GM19238 (cell line): ENCODE data around the gene SCN5A.

Experiments
- DNase-seq: peaks from one replicate; pipeline ENCODE4 v3.0.0; 2011; ENCODE audit warnings: low spot score; ENCODE audit not compliant: insufficient read length

Gene SCN5A

DNA sequence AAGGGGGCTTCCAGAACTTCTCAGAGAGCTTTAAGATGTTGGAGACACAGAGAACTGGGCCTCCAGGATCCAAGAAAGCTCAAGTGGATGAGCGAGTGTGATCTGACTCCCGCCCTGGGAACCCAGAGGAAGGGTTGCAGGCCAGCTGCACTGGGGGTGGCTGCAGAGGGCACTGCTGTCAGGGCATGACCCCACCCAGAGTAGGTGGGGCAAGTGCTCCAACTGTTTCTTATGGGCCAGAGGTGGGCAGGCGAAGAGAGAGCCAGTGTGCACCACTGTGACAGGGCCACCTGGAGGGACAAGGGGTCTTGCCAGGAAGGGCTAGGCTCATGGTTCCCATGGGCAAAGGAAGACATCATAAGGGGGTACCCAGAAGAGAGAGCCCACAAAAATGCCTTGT, 104.6 kb downstream of the SCN5A start:
- no peak for DNase-seq

DNA sequence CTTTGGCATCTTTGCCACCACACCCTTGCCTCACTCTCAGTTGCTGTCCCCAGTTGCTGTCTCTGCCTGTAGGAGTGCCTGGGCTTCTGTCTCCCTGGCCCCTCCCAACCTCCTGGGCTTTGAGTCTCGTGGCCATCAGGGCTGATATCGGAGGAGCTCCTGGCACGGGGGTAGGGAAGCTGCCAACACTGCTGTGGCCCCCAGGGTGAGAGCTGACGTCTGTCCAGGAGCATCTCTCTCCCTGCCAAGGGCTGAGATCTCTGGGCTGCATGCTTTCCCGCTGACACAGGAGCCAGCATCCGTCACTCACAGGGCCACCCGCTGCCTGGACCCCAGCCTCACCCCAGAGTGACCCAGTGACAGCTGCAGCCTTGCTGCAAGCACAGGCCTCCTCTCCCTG, 105.9 kb downstream of the SCN5A start:
- no peak for DNase-seq

DNA sequence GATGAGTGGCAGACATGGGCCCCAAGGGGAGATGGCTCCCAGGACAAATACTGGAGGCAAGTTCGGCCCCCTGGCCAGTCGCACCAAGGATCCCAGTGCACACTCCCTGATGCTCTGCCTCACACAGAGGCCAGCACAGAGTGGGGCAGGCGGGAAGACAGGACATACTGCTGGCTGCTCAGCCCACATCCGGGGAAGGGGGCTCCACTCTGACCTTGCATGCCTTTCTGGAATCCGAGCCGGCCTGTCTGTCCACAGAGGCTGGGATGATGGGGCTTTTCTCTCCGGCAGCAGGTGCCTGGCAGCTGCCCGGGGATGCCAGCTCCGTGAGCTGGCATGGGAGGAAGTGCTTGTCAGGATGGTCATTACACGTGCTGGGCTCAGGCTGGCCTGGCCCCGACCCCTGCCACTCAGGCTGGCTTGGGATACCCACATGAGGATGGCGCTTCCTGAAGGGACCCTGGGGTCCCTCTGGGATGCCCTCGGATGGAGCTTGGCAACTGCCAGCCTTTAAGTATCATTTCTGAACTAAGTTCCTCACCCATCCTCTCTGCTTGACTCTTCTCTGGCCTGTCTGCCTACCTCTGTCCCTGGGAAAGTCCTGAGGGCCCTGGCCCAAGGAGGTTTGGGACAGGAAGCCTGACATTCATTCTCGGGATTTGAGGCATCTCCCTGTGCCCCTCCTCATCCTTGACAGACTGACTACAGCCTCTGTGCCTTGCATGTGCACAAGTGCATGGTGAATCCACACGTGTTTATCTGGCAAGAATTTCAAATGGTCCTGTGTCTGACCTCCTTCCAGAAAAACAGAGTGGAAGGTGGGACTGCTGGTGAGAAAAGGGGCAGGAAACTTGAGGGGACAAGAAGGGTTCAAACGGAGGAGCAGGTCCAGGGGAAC, 106.8 kb downstream of the SCN5A start:
- DNase-seq = no peak

DNA sequence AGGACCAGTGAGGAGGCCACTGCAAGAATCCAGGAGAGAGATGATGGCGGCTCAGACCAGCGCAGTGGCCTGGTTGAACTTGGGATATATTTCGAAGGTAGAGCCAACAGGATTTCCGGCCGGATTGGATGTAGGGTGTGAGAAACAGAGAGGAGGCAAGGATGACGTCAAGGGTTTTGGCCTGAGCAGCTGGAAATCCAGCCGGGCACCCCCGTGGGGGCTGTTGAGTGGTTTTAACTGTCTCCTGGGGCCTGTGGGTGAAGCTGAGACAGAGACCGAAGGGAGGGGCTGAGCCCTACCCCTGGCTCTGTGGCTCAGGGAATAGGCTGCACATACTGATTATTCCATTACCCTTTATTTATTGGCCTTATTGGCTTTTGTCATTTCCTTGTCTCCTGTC, 107.7 kb downstream of the SCN5A start:
- no peak for DNase-seq

DNA sequence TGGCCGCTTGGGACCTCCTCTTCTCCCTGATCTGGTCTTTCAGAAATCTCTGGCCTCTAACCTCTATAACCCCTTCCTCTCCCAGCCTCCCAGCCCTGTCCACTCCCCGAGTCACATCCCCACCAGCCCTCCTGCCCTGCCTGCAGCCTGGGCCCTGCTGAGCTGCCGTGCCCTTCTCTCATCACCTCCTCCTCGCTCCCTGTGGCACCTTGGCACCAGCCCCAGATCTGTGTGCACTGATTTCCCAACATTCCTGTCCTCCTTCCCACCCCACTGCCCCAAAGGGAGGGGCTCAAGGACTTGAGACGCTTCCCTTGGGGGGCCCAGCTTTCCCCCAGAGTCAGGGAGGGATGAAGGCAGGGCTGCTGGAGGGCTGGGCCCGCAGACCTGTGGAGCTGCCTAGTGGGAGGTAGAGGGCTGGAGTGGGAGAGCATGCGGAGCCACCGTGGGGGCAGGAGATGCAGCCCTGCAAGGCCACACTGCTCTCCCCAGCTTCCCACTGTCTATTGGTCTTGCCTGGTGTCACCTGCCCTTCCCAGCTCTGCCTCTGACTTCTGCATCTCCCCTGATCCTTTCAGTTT, 110.6 kb downstream of the SCN5A start:
- DNase-seq = no peak

DNA sequence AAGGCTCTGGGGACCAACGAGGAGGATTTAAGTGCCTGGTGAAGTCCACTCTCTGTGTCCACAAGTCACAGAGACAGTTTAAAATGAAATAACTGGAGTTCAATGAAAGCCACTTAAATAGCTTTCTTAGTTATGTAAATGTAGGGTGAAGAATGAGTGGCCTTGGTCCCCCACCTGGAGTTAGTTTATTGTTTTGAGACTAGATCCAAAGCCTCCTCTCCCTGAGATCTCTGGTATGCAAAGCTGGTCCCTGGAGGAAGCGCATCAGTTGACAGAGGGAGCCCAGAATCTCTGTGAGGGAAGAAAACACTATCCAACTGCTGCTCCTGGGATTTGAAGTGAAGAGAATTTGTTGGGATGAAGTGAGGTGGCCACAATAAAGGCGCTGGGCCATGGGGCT, 112.8 kb downstream of the SCN5A start:
- no peak for DNase-seq

DNA sequence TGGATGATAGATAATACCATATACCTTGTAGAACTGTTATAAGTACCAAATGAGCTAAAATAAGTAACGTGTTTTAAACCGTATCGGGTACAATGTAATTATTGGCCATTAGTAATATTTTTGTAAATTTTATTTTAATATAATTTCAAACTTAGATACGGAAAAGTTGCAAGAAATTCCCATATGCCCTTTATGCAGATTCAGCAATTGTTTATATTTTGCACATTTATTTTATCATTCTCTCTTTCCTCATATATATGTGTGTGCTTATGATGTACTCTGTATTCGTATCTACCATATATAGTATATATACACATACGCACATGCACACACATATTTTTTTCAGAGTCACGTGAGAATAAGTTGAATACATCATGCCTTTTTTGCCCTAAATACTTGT, 114.9 kb downstream of the SCN5A start:
- DNase-seq = no peak

DNA sequence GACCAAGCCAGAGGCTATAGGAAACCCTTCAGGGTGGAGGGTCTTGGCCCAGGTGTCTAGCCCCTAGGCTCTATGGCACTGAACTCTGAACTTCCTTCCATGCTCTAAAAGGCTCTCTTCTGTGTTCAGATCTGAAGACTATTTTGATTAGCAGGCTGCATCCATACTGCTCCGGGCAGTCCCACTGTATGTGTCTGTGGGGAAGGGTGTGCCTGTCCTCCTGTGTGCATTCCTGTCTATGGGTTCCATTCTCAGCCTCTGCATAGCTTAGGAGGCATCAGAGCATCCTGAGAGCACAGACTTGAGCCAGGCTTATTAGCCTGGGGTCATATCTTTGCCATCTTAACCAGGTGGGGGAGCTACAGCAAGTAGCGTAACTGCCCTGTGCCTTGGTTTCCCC, 115.3 kb downstream of the SCN5A start:
- DNase-seq = no peak

DNA sequence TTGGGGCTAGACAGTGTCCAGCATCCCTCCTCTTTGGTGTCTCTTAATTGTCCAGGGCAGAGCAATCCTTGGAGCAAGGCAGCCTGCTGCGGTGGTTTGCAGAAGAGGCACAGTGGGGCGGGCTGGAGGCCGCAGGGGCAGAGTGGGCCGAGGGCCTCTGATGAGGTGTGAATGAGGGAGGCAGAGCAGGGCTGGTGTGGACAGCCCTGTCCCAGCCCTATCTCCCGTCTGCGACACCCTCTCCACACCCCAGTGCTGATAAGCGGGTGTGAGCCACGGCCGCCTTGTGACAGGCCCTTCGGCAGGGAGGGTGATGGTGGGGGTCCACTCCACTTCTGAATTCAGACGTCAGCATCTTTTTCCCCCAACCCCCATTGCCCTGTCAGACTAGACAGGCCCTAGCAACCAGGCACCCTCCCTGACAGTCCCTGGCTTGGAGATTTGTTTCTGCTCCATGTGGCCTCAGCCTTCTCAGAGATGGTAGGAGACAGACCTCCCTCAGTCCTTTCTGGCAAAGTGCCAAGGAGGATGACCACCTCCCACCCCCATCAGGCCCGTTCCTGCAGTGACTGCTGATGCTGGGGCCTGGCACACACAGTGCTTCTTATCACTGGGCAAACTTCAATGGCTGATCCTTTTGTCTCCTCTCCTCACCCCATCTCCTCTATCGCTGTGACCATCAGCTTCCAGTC, 116.1 kb downstream of the SCN5A start:
- no peak for DNase-seq

DNA sequence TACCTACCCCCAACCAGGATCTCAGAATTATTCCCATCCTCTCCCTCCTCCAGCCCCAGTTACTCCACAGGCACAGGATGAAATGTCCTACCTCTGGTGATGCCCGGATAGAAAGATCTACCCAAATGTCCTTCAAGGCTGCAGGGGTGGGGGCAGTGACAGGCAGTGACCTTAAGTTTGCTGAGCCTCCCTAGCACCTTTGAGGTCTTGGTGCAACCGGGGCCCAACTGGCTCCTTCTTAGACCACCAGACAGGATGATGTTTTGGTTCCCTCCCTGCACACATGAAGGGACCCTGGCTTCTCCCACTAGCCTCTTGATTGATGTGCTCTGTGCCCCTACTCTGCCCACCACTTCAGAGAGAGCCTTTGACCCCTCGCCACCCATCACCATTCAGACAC, 117.0 kb downstream of the SCN5A start:
- no peak for DNase-seq

DNA sequence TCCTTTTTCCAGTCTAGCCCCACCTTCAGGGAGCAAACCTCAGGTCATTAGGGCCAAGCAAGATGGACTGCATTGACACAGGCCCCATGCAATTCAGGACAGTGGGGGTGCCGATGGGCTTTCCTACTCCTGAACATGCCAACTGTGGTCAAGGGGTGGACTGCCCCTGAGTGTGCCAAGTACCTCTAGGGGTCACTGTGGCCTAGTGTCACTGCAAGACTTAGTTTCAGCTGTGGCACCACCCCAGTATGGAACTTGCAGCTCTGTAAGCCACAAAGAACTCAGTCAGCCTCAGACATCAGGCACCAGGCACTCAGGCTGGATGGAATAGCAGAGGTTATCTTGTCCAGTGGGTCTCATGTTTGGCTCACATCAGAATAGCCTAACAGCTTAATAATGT, 121.0 kb downstream of the SCN5A start:
- DNase-seq = no peak

DNA sequence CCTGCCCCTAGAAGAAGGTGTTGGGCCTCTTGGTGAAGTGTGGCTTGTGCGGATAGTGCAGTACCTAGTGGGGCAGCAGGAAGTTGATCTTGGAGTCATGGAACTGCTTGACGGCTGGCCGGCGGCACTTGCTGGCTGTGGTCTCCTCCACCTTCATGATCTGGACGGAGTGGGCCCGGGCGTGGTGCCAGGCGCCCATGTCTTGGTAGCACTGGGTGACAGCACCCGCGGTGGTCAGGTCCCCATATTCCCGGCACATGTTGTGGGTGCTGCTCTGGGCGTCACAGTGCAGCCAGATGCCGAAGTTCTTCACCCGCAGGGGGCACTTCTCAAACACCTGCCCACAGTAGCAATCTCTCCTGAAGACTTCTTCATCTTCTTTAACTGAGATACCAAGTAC, 122.7 kb downstream of the SCN5A start:
- no peak for DNase-seq

DNA sequence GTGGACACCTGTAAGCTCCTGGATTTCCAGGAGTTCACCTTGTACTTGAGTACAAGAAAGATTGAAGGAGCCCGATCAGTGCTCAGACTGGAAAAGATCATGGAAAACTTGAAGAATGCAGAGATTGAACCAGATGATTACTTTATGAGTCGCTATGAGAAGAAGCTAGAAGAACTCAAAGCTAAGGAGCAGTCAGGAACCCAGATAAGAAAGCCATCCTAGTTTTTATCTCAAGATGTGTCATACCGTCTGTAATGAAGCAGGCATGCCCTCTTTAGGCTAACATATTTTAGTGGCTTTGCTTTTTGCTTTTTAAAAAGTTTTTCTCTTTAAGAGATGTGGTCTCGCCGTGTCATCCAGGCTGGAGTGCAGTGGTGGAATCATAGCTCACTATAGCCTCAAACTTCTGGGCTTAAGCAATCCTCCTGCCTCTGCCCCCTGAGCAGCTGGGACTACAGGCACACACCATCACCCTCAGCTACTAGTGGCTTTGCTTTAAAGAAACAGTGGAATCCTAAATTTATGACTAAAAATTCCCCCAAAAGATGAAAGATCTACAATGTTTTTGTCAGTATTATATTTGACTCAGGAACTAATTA, 125.2 kb downstream of the SCN5A start:
- no peak for DNase-seq

DNA sequence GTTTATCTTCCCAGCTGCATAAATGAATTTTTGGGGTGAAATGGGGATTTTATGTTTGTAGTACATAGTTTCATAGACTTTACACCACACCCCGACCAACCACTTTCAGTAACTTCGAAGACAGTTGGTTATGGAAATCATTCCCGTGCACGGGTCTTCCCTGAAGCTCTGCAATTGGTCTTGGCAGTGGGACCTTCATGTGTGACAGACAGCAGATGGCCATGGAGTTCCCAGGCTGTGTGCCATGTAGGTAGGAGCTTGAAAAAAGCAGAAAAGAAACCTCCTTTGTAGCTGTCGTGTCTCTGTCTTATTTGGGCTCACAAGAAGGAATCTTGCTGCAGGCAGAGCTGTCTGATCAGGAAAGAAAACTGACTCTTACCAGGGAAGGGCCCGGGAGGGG, 127.5 kb downstream of the SCN5A start:
- no peak for DNase-seq

DNA sequence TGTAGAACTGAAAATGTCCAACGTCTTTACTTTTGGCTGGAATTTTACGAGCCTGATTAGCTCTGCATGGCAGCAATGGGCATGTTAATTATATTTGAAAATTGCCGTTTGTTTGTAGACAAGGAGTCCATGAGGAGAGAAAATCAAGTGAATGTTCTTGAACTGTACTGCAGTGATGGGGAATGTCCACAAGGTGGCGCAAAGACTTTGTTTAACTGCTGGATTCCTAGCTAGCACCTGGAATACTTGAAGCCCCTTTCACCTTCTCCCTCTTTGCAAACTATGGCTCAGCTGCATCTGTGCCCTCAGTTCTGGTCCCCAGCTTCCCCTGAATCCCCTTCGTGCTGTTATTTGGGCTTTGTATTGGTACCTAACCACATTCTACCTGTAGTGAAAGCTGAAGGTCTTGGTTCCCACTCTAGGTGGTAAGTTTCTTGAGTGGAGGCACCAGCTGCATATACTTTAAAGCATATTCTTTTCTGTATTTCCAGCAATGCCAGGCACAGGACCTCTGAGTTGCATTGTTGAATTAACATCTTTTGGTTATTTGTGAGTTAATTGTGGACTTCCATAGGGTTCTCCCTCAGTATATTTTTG, 128.0 kb downstream of the SCN5A start:
- peak; percentile 27 for DNase-seq

DNA sequence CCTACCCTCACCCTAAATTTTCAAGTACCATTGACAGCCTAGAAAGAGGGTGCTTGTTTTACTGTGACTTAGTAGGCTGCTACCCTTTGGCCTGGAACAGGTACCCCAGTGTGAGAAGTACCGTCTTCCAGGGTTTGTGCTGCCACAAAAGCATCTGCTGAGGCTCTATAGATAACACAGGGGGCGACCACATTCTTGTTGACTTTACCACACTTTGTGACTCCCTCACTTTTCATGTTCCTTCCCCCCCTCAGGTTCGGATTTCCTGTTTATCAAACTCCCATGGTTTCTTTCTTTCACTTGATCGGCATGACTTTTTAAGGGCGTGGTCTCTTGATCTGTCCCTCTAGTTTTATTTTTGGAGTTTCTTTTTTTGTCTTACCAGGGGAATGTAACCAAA, 129.8 kb downstream of the SCN5A start:
- no peak for DNase-seq

DNA sequence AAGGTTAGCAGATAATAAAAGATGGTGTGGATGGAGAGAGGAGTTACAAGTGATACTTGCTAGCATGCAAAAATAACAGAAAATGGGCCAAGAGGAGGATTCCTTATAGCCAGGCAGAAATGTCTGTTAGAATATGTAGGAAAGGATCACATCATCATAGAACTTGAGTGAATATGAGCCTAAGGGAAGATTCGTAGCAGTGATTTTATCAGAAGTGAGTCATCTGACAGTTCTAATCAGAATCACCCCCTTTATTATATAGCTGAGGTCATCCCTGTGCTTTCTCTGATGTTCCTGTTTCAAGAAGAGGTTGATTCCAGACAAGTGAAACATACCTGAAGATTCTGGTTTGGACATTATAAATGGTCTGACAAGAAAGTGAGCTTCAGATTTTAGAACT, 130.5 kb downstream of the SCN5A start:
- DNase-seq = no peak

DNA sequence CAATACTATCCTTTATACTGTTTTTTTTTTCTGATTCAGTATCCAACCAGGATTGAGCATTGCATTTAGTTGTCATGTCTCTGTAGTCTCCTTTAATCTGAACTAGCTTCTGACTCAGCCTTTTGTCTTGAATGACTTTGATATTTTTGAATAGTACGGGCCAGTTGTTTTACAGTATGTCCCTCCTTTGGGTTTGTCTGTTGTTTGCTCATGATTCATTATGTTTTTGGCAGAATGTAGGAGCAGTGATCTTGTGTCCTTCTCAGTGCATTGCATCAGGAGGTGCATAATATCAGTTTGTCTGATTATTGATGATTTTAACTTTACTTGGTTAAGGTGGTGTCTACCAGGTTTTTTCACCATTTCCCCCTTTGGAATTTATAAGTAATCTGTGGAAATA, 132.8 kb downstream of the SCN5A start:
- DNase-seq = no peak

DNA sequence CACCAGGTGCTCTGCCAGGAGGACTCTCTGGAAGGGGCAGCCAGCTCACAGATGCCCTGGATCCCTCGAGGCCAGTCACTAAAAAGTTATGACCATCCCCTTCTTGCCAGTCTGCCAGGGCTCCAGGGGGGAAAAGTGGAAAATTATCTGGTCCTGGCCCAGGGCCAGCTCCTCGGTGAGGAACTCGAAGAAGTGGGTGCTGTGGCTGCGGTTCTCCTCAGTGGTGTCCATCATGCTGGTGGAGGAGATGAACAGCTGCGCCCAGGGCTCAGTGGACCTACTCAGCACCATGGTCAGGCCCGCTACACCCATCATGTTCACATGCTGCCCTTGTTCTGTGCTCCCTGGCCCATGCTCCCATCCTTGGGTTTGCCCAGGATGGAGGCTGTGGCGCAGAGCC, 134.1 kb downstream of the SCN5A start:
- DNase-seq = no peak

DNA sequence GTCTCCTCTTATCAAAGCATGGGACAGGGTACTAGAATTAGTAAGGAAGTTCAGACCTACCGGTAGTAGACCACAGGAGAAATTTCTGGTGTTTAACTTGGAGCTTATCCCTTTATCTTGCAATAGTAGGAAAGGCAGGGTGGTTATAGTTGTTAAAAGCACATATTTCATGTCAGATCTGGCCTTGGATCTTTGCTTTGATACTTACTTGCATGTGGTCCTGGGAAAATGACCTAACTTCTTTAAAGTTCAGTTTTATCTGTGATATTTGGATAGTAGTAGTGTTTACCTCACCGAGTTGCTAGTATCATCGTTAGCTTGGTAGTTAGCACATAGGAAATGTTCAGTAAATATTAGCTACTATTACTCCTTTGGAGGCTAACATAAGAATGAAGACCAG, 137.9 kb downstream of the SCN5A start:
- DNase-seq = no peak

DNA sequence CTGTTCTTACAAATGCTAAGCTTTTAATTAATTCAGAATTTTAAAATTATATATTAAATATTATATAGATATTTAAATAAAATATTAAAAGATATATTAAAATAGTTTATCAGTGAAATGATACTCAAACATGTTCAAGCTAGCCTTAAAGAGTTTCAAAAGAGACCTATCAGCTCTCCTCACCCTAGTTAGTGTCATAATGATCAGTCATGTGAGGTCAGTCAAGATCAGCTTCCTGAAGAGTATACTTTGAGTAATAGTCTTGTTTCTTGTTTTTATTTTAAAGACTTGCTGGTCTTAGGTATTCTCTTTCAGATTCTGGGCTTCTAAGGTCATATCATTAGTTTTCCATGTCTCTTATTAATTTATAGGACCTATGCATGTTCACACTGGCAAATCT, 138.9 kb downstream of the SCN5A start:
- no peak for DNase-seq

DNA sequence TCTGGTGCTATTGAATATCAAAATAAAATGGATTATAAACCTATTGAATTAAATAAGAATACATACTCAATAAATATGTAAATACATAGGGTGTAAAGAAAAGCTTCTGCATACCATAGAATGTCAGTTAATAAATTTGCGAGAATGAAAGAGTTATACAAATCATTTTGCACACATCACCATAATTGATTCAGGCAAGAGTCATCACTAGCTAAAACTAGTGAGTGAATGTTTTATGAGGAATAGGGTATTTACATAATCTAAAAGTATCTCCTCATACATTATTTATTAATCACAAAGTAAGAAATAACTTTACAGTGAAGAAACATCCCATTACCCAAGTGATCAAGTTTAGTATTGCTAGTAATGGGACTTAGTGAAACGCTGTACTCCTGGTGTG, 139.8 kb downstream of the SCN5A start:
- DNase-seq = no peak
